AG10803 (cell line): ENCODE measurements around the gene ECEL1.

ENCODE experiments used
- DNase-seq: peaks from one replicate; pipeline ENCODE4 v3.0.0; 2010; ENCODE audit warnings: low read depth
- H3K4me3 ChIP-seq: 2 replicates; pipeline ENCODE4 v1.5.1; 2011; ENCODE audit warnings: mild to moderate bottlenecking, low read length, control low read depth
- CTCF ChIP-seq: conservative IDR thresholded peaks from 2 replicates; pipeline ENCODE4 v1.5.1; 2011; ENCODE audit warnings: mild to moderate bottlenecking, low read length, control low read depth, inconsistent platforms

The ECEL1 gene

GRCh38 chr2:232481322-232482140 is 6.1 kb downstream of the ECEL1 start:
- no peak overlapping the region for H3K4me3 ChIP-seq
- no peak for DNase-seq
- no peak for TF ChIP-seq CTCF

DNA sequence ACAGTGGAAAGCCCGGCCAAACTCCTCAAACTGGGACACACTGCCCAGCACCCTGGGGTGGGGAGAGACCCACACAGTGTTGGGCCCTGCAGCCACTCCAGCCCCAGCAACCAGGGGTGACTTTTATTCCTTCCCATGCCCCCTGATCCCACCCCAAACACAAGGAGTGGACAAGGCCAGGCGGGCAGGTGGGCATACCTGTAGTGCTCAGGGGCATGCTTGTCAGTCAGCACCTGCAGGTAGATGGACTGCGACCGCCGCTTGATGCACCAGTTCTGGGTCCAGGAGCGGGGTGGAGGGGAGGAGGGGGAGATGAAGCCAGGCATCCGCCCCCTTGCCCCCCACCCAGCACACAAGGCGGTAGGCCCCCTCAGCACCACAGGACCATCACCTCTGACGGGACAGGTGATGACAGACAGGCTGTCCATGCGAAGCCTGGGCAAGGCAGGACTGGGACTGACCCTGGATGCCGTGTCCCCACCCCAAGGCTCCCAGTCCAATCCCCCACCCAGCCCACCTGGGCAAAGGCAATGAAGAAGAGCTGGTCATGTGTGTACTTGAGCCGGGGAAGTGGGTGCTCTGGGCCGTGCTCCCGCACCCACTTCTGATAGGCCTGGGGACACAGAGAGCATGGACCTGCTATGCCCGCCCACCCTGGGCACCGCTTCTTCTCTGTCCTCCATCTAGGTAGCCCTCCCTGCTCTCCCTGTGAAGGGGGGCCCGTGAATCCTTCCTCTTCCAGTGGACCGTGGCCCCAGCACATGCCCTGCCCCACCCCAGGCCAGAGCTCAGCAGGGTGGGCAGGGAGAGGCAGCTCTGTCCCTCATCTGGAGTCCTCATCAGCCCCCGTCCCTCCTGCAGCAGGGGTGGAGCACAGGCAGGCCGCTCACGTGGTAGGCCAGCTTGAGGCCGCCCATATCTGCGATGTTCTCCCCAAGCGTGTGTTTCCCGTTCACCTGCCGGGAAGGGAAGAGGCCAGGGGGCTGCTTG is 7.1 kb downstream of the ECEL1 start:
- no peak overlapping the region for H3K4me3 ChIP-seq
- no peak for TF ChIP-seq CTCF
- no peak for DNase-seq

DNA sequence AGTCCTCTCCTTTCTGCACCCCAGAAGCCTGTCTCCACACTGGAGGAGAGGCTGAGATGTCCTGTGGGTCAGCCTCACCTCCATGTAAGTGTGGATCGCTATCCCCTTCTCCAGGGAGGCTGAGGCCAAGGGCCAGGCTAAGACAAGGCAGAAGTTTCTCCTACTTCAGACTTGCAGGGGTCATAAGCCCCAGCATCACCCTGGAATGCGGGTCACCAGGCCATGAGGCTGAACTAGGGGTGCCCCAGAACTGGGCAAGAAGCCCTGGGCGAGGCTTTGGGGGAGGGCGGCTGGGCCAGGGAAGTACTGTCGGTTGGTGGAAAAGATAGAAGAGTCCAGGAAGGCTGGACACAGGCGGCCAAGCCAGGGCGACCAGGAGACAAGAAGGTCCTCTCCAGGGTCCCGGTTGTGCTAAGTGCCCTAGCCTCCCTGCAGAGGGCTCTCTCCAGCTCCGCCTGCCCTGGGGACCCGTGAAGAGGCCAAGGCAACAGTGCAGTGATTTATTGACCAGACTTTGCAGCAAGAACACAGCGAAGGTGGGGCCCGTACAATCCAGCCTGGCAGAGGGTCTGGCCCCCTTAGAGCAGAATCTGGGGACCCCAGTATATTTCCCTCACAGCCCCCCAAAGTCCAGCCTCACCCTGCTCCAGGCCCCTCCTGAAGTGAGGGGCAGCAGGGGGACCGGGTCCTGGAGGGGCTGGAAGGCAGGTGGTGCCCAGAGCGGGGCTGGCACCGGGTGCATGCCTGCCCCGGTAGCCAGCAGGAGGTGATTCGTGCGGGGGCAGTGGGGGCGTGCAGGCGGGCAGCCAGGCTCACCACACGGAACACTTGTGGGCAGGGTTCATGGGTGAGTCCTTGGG is 8.1 kb downstream of the ECEL1 start:
- no peak for DNase-seq
- no peak for TF ChIP-seq CTCF
- no peak overlapping the region for H3K4me3 ChIP-seq

GRCh38 chr2:232478571-232479340 is 8.9 kb downstream of the ECEL1 start:
- H3K4me3 ChIP-seq = no peak overlapping the region
- no peak for DNase-seq
- no peak for TF ChIP-seq CTCF

DNA sequence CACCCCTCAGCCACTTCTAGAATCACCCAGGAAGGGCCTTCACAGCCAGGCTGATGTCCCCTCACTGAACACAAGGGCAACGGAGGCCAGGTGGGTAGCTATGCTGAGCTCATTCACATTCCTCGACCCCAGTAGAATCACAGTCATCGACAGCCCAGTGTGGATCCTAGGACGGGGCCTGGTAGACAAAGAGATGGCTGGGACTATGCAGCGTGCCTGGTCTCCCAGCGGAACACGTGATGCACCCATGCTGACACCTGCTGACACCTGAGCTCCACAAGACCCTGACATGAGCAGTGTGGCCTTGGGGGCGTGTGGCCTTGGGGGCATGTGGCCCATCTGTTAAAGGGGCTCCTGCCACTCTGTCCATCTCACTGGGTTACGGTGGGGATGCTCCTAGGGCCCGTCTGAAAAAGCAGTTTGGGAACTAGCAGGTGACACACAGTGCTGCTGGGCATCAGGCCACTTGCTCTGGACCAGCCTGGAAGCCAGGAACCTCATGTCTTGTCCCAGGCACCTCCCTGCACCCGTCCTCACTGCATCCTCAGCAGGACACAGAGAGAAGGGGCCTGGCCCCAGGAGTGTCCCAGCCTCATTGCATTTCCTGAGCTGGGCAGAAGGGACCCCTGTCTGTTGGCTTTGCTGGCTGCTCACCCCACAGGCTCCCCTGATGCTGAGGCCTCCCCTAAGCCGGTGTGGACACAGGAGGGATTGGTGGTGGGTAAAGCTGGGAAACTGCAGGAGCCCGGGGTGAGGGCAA is 9.7 kb downstream of the ECEL1 start:
- no peak for DNase-seq
- no peak for TF ChIP-seq CTCF

GRCh38 chr2:232476791-232477190 is 10.8 kb downstream of the ECEL1 start:
- DNase-seq = no peak
- no peak overlapping the region for H3K4me3 ChIP-seq
- no peak for TF ChIP-seq CTCF

More for the DNA sequence above, 9.7 kb downstream of the ECEL1 start:
- H3K4me3 ChIP-seq = no peak overlapping the region
